ENCODE data around the gene WRNIP1.
"Not testable (repeated sequence)": the region's sequence is repeated elsewhere in the genome, so short reads cannot be mapped to it uniquely, and the experiment has no call there.

WRNIP1 gene

DNA sequence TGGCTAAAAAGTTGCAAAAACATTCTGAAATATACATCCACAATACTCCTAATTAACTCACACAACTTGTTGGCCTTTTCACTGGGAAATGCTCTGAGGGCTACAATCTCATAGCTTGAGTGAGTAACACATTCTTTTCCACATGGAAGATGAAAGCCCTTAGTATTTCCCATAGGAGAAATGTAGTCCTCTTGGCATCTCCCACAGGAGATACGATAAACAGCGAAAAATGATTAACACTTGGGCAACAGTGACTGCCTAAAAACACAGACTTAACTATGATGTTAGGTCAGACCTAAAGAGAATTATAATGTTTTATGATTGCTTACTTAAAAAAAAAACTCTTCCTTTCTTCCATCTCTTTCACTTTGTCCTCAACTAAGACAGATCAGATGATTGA lies 23.4 kb upstream of the WRNIP1 start:
- DNase-seq (ENCODE audit: low read depth), result no peak

DNA sequence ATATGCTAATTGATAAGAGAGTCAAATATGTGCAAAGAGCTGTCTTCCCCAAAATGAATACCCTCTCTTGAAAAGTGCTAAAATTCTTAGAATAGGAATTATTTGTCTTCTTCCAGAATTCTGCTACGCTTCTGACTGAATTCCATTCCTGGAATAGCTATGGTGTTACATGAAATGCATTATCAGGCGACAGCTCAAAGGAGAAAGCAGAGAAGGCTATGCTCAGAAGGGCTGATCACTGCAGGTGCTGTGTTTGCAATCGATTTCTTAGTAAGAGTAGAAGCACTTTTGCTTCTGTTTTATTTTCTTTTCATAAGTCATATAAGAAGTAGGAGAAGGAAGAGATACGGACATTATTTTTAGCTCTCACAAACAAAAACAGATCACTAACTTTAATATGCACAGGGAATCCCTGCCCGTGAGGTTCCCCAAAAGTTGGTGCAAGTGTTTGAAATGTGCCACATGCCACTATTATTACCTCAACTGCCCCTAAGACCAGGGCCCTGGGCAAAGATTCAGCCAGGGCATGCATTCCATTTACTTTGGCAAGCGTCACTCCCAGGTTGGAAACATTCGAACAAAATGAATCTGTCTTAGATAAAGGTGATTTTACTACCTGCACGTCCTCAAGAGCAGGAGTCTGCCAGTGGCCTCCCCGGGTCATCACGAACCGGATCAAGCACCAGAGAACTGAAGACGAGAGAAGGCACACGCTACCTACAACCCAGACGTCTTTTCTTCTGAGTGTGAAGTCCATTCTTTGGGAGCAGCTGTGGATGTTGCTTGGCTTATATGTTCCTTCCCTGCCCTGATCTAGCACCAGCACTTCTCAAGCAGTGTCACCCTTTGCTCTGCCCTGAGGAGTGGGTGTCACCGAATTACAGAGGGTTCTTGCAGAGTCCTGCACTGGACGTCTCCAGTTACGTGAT lies 21.6 kb upstream of the WRNIP1 start:
- DNase-seq (ENCODE audit: low read depth), result no peak

DNA sequence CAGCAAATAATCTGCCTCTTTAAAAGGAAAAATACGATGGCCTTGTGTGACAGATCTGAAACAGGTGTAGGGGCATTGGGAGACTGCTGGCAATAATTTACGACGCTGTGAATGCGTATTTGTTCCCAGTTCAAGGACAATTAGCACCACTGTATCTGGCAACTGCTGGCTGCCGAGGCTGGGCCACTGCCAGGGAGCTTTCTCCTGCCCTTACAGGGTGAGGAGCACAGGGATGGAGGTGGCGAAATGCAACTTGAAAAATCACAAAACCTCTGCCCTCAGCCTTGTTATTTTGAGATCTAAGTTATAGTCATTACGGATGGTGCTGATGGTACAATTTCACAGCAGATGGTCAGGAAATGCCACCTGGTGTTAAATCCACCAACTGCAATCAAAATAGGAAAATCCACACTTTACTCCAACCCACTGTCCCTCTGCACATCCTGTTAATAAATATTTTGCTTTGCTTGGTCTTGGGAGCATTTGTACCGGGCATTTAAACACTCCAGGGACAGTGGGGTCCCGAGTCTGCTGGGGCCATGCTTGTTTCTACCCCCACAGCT lies 20.9 kb upstream of the WRNIP1 start:
- no peak for DNase-seq (ENCODE audit: low read depth)

DNA sequence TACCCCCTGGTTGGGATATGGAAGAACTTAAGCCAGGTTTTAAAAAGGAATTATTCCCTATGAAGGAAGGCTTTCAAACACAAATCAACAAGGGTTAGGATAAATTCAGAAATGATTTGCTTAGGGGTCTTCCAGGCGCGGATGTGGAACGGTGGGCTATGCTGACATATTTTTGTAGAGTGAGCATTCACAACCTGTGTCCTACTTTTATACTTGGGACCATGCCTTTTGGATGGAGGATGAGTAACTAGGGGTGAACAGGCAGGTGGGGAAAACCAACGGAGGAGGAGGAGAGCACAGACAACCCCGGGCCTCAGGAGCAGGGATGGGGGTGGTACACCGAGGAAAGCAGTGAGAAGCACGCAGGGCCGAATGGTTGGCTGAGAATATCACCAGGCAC lies 20.4 kb upstream of the WRNIP1 start:
- no peak for DNase-seq (ENCODE audit: low read depth)

DNA sequence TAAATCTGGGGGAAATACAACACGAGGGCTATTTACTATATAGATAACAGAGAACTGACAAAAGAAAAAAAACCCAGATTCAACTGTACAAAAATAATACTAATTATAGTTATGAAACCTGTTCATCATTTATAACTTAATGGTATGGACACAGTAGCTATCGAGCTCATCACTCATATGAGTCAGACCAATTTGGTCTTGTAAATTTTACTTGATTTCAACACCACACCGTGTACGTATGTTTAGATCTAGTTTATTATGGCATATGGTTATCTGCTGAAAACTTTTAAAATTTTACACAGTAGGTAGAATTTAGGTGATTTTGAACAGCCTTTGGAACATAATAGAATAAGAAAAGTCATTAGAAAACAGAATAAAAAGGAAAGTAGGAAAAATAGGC lies 19.9 kb upstream of the WRNIP1 start:
- no peak for DNase-seq (ENCODE audit: low read depth)

DNA sequence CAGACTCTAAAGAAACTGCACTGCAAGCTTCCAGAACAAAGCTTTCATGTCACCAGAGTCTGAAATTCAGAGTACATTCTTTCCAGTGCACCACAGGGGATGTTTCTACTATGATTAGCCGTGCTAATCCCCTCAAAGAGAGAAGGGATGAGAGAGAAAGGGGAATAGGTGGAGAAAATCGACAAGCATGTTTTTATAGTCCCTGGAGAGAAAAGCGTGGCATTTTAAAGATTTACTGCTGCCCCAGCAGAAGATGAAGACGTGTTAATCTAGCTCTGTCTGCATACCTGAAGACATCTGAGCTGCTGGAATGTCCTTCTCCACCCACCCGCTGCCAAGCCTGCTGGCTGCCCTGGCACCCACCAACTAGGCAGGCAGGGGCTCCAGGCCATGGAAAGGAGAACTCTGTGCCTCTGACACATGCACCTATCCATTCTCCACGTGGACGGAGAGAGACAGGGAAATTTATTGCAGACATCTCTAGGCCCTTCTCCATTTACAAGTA lies 18.6 kb upstream of the WRNIP1 start:
- DNase-seq (ENCODE audit: low read depth), result no peak

DNA sequence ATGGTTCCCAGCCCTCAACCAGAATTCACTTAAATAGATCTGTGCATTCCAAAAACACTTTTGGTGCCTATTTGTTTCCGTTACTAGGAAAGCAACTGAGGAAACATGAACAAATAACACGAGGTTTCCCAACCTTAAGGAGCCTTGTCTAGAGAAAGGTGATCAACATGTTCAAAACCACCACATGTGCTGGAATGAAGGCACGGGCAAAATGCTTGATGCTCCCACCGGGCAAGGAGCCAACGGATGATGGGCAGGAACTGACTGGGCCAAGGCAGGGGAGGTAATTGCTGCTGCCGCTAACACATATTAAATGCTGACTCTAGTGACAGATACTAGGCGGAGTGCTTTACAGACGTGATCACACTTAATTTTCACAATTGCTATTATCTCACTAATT lies 17.0 kb upstream of the WRNIP1 start:
- DNase-seq (ENCODE audit: low read depth), result no peak

DNA sequence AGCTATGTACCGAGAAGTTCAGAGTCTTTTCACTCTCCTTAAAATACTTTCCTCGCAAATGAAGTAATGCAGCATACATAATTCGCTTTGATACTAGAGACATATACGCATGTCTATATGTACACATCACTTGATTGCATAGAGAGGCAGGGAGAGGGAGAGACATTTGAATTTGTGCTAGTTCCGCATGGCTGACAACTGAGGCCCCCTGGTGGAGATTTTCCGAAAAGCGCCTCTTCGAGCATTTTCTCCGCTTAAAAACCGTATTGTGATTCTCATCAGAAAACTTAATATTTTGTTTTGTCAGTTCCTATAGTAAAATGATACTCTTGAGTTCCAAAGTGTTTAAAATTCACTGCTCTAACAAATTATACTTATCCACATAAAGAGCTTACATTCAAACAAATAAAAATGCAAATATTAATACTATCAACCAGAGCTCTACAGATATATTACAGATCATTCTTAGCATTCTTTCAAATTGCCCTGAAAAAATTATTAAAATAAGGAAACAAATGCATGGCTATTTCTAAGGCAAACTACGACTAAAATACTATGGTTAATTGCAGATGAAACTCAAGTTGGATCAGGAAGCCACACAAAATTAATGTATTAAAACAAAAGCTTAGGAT lies 15.1 kb upstream of the WRNIP1 start:
- DNase-seq (ENCODE audit: low read depth), result peak; percentile 60

DNA sequence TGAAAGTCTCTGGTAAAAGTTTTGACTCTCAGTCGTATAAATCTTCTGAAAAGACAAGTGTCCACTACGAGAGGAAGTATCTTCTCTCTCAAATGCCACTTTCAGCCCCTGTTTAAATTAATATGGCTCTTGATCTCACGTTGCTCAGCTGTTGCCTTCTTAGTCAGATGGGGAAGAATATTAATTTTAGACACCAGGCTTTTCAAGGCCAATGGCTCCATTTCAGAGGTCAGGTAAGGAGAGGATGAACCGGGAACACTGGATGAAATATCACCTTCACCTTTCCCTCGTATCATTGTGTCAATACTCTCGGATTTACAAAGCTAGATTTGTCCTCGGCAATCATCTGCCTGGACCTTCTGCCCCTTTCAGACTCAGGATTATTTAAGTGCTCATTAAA lies 14.4 kb upstream of the WRNIP1 start, which contains the start of gene MYLK4:
MYLK4 (minus strand) TSS at position 91 of the 400 bp plus-strand sequence. CDS start 1,628 bp downstream, outside the sequence.
- no peak for DNase-seq (ENCODE audit: low read depth)

DNA sequence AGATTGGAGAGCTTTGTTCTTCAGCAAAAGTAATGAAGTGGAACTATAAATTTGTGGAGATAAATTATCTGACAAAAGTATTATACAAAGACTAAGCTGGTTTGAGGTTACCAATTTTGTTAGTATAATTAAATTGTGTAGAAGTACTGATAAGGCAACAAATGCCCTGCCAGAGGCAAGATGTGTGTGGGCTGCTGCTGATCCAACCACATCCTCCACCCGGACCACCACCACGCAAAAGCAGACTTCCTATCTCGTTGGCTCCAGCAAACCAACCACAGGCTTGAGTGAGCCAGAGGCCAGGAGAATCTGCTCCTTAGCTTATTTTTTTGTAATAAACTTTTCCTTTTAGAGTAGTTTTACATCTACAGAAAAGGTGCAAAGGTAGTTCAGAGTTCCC lies 13.3 kb upstream of the WRNIP1 start:
- no peak for DNase-seq (ENCODE audit: low read depth)

DNA sequence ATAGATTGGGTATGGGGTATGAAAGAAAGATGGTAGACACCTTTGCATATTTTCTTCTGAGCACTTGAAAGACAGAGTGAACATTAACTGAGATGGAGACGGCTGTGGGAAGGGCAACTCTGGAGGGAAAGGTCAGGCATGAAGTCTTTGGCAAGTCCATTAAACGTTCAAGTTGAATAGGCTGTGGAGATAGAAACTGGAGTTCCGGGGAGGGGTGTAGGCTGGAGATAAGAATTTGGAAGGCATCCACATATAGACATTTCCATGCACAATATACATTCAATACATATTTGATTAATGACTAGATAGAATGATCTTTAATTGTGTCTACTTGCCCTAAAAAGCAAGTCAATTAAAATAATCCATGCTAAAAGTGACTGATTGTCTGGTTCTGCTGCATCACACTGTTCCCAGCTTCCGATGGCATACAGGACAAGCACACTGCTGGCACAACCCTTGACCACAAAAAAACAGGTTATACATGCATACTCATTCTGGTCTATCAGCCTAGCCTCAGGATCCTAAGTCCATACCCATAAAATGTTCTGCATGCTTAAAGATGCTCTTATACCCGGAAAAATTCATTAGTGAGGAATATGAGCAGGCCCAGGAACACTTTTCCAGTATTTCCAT lies 12.6 kb upstream of the WRNIP1 start:
- DNase-seq (ENCODE audit: low read depth), result no peak

DNA sequence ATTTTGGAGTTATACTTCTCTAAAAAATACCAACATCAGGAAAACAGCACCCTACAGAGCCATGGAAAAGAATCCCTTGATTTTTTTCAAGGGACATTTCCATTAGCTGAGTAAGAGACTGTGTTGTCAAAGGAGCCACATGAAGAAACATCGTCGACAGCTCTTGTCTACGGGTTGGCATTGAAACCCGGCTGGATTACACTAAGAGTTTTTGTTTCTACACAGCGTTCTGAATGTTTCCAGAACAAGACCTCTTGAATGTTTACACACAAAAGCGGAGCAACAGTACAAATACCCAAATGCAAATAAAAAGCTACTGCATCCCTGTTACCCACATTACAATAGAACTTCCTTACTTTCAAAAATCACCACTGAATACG lies 12.1 kb upstream of the WRNIP1 start:
- no peak for DNase-seq (ENCODE audit: low read depth)

DNA sequence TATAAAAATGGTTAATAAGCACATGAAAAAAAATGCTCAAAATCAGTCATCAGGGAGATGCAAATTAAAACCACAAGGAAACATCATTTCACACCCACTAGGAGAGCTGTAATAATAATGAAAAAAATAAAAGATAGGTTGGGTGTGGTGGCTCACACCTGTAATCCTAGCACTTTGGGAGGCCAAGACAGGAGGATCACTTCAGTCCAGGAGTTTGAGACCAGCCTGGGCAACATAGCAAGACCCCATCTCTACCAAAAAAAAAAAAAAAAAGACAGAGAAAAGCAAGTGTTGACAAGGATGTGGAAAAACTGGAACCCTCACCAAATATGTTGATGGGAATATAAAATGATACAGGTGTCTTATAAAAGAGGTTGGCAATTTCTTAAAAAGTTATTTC lies 11.4 kb upstream of the WRNIP1 start:
- no peak for DNase-seq (ENCODE audit: low read depth)

DNA sequence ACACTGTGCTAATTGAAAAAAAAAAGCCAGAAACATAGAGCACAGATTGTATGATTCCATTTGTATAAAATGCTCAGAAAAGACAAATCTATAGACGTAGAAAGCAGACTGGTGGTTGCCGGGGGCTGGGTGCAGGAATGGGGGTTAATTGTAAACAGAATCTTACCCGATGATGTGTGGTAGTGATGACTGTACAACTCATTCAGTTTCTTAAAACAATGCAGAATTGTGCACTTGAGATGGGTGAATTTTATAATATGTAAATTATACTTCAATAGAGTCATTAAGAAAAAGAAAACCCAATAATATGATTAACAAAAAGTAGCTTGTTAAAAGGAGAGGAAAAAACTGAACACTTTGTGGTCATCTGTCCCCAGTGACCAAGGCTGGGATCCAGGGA lies 10.8 kb upstream of the WRNIP1 start:
- no peak for DNase-seq (ENCODE audit: low read depth)

DNA sequence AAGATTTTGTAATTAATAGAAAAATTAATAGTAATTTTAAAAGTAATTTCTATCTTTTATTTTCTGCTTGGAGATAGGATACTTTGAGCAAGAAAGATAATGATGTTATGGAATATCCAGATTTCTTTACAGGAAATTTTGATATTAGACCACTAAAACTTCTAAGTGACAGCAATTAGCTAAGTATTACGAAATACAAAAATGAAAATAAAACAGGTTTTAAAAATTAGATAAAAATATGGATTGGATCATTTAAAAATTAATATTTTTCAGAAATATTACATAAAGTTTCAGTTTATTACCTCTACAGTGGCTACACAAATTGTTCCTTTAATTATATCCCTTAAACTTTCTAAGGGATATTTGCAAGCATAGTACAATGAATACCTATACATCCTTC lies 10.3 kb upstream of the WRNIP1 start:
- no peak for DNase-seq (ENCODE audit: low read depth)

DNA sequence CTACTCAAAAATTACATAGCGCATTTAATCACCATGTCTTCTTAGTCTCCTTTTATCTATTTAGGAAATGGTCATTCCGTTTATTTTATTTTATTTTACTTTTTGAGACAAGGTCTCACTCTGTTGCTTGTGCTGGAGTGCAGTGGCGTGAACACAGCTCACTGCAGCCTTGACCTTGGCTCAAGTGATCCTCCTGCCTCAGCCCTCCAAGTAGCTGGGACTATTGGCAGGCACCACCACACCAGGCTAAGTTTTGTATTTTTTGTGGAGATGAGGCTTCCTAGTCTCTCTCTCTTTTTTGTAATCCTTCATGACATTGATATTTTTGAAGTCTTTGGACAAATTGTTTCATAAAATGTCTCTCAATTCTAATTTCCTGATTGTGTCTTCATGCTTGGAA lies 9.7 kb upstream of the WRNIP1 start:
- no peak for DNase-seq (ENCODE audit: low read depth)

DNA sequence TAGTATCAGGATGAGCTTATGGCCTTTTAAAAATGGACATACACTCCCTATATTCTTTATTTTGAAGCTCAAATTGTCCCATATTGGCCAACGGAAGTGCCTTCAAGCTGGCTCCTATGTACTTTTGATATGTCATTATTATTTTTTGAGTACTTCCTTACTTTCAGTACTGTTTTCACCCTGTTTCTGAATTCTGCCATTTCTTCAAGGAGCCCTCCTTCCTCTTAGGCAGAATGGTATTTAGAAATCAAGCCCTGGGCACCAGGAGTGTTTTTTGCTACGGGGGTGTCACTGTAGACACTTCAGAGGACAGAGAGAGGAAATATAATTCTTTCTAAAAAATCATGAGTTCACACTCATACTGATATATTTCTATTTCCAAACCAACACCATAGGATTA lies 9.0 kb upstream of the WRNIP1 start:
- no peak for DNase-seq (ENCODE audit: low read depth)

DNA sequence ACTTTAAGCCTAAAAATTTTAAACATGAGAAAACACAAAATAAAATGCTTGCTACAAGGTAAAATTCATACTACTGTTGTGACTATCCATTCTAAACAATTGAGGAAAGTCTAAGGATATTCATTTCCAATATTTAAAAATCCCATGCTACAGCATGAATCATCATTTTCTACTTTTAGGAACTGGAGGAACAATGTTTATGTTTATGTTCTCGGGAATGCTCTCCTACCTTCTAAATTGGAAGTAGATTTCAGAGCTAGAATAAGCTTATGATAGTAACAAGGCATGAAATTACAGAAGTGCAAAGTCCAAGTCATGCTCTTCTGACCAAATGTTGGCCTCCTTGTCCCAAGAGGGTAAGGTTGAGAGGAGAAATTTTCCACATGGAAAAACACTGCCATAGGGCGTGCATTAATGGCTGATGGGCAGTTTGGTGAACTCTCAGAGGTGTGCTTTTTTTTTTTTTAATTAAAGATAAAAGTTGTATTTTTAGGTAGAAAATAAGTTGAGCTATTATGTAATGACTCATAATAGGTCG lies 8.4 kb upstream of the WRNIP1 start:
- DNase-seq (ENCODE audit: low read depth), result no peak

DNA sequence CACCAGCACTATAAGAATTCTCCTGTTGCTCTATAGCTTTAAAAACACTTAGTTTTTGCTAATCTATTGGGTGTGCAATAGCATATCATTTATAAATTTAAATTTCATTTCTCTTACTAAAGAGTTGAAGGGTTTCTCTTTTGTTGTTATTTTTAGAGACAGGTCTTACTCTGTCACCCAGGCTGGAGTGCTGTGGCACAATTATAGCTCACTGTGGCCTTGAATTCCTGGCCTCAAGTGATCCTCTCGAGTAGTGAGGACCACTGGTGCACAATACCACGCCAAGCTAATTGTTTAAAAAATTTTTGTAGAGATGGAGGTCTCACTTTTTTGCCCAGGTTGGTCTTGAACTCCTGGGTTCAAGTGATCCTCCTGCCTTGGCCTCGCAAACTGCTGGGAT lies 6.2 kb upstream of the WRNIP1 start:
- no peak for DNase-seq (ENCODE audit: low read depth)

DNA sequence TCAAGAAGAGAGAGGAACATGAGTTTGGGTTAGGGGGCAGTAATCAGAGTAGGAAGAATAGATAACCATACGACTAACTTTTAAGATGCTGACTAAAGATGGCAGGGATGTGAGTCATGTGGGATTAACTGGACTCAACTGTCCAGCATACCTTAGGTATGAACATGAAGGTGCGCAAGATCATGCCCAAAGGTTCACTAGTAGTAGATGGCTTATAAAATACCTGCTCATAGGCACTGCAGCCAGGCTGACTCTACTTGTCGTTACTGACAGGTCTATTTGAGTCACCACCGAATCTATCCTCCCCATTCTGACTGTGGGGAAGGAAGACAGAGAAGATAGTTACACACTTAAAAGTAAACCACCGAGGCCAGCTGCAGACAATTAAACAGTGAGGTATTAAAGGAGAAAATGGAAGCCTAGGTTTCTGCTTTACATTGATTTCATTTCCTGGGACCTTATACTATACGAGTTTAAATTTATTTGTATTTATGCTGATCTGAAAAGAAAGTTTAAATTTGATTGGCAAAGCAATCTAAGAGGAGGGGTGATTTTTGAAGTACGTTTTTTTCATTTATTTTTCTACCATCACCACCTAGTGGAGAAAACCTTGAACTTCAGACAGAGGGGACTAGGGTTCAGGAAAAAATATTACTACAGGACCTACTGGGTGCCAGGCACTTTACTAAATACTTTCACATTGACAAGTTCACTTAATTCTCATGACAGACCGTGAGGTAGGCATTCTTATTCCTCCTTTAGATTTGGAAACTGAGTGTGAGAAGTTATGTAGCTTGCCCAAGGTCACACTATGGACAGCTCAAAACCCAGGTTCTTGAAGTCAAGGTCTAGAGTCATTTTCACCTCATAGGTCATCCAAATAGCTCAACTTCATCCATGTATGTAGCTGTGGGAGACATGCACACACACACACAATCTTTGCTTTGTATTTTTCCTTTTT lies 4.0 kb upstream of the WRNIP1 start:
- no peak for DNase-seq (ENCODE audit: low read depth)

DNA sequence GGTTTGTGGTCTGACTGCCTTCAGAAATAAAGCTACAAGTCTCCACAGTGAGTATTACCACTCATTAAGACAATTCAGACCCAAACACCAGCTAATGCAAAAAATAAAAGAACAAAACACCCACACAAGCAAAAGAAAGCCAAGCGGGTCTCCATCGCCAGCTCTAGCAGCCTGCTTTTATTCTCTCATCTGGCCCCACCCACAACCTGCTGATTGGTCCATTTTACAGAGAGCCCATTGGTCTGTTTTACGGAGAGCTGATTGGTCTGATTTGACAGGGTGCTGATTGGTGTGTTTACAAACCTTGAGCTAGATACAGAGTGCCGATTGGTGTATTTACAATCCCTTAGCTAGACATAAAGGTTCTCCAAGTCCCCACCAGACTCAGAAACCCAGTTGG lies 2.3 kb upstream of the WRNIP1 start:
- DNase-seq (ENCODE audit: low read depth), result not testable (repeated sequence)

All from activated T-cell treated with anti-CD3 and anti-CD28 coated beads for 48 hours (primary cell).